GM23338 (cell line): ENCODE measurements around the gene RNF4. TPM values are rescaled to one million over a fixed set of nuclear protein-coding genes. Genes with fewer than 3 reads are reported as not detected.

Experiments used
- ATAC-seq: fragments of 200-7000 bp; cut with Tn5 transposase; 3 replicates; pipeline ENCODE4 v1.9.1; 2020
- DNase-seq: peaks from one replicate; pipeline ENCODE4 v3.0.0-alpha.2; 2015; ENCODE audit warnings: low spot score
- H2AFZ ChIP-seq: fragments of 200-600 bp; sonication (generic); 2 replicates; pipeline ENCODE4 v1.8.0; 2016; ENCODE audit warnings: antibody characterized with exemption, mild to moderate bottlenecking, moderate library complexity
- H3F3A ChIP-seq: fragments of 200-600 bp; sonication (generic); replicated peaks from 2 replicates; pipeline ENCODE4 v1.8.0; 2017; ENCODE audit warnings: antibody characterized with exemption, mixed run types, low read depth
- H3K27ac ChIP-seq: fragments of 200-600 bp; sonication (generic); 2 replicates; pipeline ENCODE4 v1.6.1; 2016; ENCODE audit warnings: low read depth
- H3K27me3 ChIP-seq: fragments of 200-600 bp; sonication (generic); 2 replicates; pipeline ENCODE4 v1.8.0; 2016; ENCODE audit warnings: mild to moderate bottlenecking, mixed run types, moderate library complexity; ENCODE audit not compliant: insufficient read depth
- H3K36me3 ChIP-seq: fragments of 200-600 bp; sonication (generic); 2 replicates; pipeline ENCODE4 v1.8.0; 2016; ENCODE audit warnings: mild to moderate bottlenecking; ENCODE audit not compliant: insufficient read depth
- H3K4me1 ChIP-seq: fragments of 200-600 bp; sonication (generic); 2 replicates; pipeline ENCODE4 v1.8.0; 2016; ENCODE audit warnings: mild to moderate bottlenecking, moderate library complexity; ENCODE audit not compliant: insufficient read depth
- H3K4me2 ChIP-seq: fragments of 200-600 bp; sonication (generic); 2 replicates; pipeline ENCODE4 v1.7.1; 2017; ENCODE audit warnings: mixed run types
- H3K4me3 ChIP-seq: fragments of 200-600 bp; sonication (generic); 2 replicates; pipeline ENCODE4 v1.6.1; 2016; ENCODE audit warnings: mixed run types
- H3K79me2 ChIP-seq: fragments of 200-600 bp; sonication (generic); replicated peaks from 2 replicates; pipeline ENCODE4 v1.8.0; 2017; ENCODE audit warnings: mild to moderate bottlenecking; ENCODE audit not compliant: insufficient read depth
- H3K9me2 ChIP-seq: fragments of 200-600 bp; sonication (generic); 2 replicates; pipeline ENCODE4 v1.8.0; 2017; ENCODE audit not compliant: insufficient read depth
- H4K20me1 ChIP-seq: fragments of 200-600 bp; sonication (generic); replicated peaks from 2 replicates; pipeline ENCODE4 v1.8.0; 2017; ENCODE audit warnings: mild to moderate bottlenecking; ENCODE audit not compliant: insufficient read depth
- H3K27ac Mint-ChIP-seq: 2 replicates; pipeline ENCODE4 v1.8.0; 2020; ENCODE audit warnings: inconsistent platforms, mild to moderate bottlenecking, moderate library complexity, mixed read lengths
- H3K27me3 Mint-ChIP-seq: 3 replicates; pipeline ENCODE4 v1.8.0; 2022; ENCODE audit warnings: low read depth, mild to moderate bottlenecking, moderate library complexity, mixed read lengths, inconsistent platforms; ENCODE audit not compliant: insufficient read depth, poor library complexity
- H3K36me3 Mint-ChIP-seq: 3 replicates; pipeline ENCODE4 v1.8.0; 2021; ENCODE audit warnings: low read depth, mild to moderate bottlenecking, inconsistent platforms, moderate library complexity, mixed read lengths
- H3K4me1 Mint-ChIP-seq: 3 replicates; pipeline ENCODE4 v1.8.0; 2020; ENCODE audit warnings: mild to moderate bottlenecking, inconsistent platforms, mixed read lengths
- H3K4me3 Mint-ChIP-seq: 3 replicates; pipeline ENCODE4 v1.8.0; 2021; ENCODE audit warnings: moderate library complexity, mild to moderate bottlenecking, inconsistent platforms, mixed read lengths
- H3K9me3 Mint-ChIP-seq: 3 replicates; pipeline ENCODE4 v1.8.0; 2020; ENCODE audit warnings: moderate library complexity, mild to moderate bottlenecking, inconsistent platforms, mixed read lengths
- CREB1 ChIP-seq: fragments of 250-450 bp; sonication (Bioruptor Pico); IDR thresholded peaks from 2 replicates; pipeline ENCODE4 v1.5.0; 2020; ENCODE audit warnings: low read depth, mild to moderate bottlenecking, moderate library complexity
- EZH2 ChIP-seq: fragments of 200-600 bp; sonication (generic); IDR thresholded peaks from one replicate; pipeline ENCODE4 v1.8.0; 2017; ENCODE audit warnings: antibody characterized with exemption, mild to moderate bottlenecking, low read depth; ENCODE audit not compliant: unreplicated experiment
- EZH2phosphoT487 ChIP-seq: fragments of 200-600 bp; sonication (generic); IDR thresholded peaks from one replicate; pipeline ENCODE4 v1.8.1; 2018; ENCODE audit warnings: antibody characterized with exemption; ENCODE audit not compliant: unreplicated experiment
- JUNB ChIP-seq: IDR thresholded peaks from one replicate; pipeline ENCODE4 v1.6.1; 2016; ENCODE audit warnings: antibody characterized with exemption; ENCODE audit not compliant: unreplicated experiment
- POLR2AphosphoS5 ChIP-seq: IDR thresholded peaks from 2 replicates; pipeline ENCODE4 v1.6.1; 2016; ENCODE audit warnings: antibody characterized with exemption, low read depth
- REST ChIP-seq: IDR thresholded peaks from one replicate; pipeline ENCODE4 v1.6.1; 2018; ENCODE audit warnings: antibody characterized with exemption; ENCODE audit not compliant: unreplicated experiment
- STAT1 ChIP-seq: IDR thresholded peaks from one replicate; pipeline ENCODE4 v1.6.1; 2016; ENCODE audit warnings: antibody characterized with exemption; ENCODE audit not compliant: unreplicated experiment
- ZNF462 ChIP-seq: fragments of 250-450 bp; sonication (Bioruptor Pico); IDR thresholded peaks from 2 replicates; pipeline ENCODE4 v1.5.0; 2020; ENCODE audit warnings: mild to moderate bottlenecking, moderate library complexity
- polyA plus RNA-seq: library from polyadenylated mRNA; unstranded; fragments of >200 nt; fragmentation: Nextera tagmentation; extraction: Ambion mirVana; gene quantifications from 2 replicates; pipeline ENCODE4 v1.2.1, GENCODE V29; 2016
- total RNA-seq: library from RNA; depleted of rRNA; stranded (reverse); fragments of >200 nt; shearing (Covaris generic); gene quantifications from 2 replicates; pipeline ENCODE4 v1.2.3, GENCODE V29; 2014
- TF ChIP-seq, protein P1 (sequence below), 2 experiments: fragments of 200-600 bp in 1 of 2; sonication (generic) in 1 of 2; conservative IDR thresholded peaks; 2 replicates each; pipeline versions ENCODE4 v1.5.1 to v1.6.1; 2016 to 2017; ENCODE audit warnings: antibody characterized with exemption in 2 of 2, low read depth in 2 of 2, mild to moderate bottlenecking in 2 of 2, moderate library complexity in 1 of 2
- TF ChIP-seq, protein P2 (sequence below): IDR thresholded peaks from 2 replicates; pipeline ENCODE4 v1.6.1; 2016; ENCODE audit warnings: antibody characterized with exemption

RNF4 gene
- total and polyA plus RNA-seq, 2 experiments from 2014 or later, result 47.7 to 77.2 TPM

DNA sequence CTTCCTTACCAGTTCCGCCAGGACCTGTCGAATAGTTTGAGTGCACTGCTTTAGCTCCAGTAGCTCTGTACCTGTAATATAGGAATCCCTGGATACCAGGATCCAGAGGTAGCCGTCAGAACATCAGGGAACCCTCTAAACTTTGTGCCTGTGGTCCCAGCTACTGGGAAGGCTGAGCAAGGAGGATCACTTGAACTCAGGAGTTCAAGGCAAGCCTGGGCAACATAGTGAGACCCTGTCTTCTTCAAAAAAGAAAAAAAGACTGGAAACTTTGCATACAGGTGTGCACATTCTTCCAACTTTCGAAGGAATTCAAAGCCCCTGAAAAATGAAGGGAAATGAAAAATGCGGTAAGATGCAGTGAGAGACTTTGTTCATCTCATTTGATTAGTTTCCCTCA is 34.9 kb downstream of the RNF4 start (continued):
- no peak for TF ChIP-seq EZH2
- TF ChIP-seq, protein P1, sequence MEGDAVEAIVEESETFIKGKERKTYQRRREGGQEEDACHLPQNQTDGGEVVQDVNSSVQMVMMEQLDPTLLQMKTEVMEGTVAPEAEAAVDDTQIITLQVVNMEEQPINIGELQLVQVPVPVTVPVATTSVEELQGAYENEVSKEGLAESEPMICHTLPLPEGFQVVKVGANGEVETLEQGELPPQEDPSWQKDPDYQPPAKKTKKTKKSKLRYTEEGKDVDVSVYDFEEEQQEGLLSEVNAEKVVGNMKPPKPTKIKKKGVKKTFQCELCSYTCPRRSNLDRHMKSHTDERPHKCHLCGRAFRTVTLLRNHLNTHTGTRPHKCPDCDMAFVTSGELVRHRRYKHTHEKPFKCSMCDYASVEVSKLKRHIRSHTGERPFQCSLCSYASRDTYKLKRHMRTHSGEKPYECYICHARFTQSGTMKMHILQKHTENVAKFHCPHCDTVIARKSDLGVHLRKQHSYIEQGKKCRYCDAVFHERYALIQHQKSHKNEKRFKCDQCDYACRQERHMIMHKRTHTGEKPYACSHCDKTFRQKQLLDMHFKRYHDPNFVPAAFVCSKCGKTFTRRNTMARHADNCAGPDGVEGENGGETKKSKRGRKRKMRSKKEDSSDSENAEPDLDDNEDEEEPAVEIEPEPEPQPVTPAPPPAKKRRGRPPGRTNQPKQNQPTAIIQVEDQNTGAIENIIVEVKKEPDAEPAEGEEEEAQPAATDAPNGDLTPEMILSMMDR (conservative IDR thresholded peaks at IDR 0.05; ENCODE audit: low read depth in 2 of 2), result no peak

- H3K4me3 Mint-ChIP-seq, result no peak overlapping the region
- no peak overlapping the region for H2AFZ ChIP-seq
- DNase-seq, result no peak
- no peaks in the 10 kb centered on the region for H3K9me2 ChIP-seq
- H3K27ac Mint-ChIP-seq, result no peak overlapping the region
- H3K4me1 ChIP-seq, result no peaks in the 10 kb centered on the region
- H3K79me2 ChIP-seq, result peaks cover 58% of the 10 kb centered on the region
- no peaks in the 10 kb centered on the region for H3K27me3 ChIP-seq
- peaks cover 71% of the 10 kb centered on the region for H3K36me3 Mint-ChIP-seq
- no peaks in the 10 kb centered on the region for H3K9me3 Mint-ChIP-seq
- H3K27me3 Mint-ChIP-seq, result peaks cover 2% of the 10 kb centered on the region
- no peak overlapping the region for H3K4me3 ChIP-seq
- H3K36me3 ChIP-seq, result peaks cover 33% of the 10 kb centered on the region
- H3K27ac ChIP-seq, result peak overlapping the region; percentile 19; the same call in 1 of the 2 replicates
- peaks cover 4% of the 10 kb centered on the region; the same call in 1 of the 2 replicates for H3F3A ChIP-seq
- no peaks in the 10 kb centered on the region for H3K4me1 Mint-ChIP-seq
- no peak for ATAC-seq
- no peak overlapping the region for H3K4me2 ChIP-seq
- peaks cover 25% of the 10 kb centered on the region for H4K20me1 ChIP-seq
- no peak for TF ChIP-seq STAT1
- TF ChIP-seq, protein P2, sequence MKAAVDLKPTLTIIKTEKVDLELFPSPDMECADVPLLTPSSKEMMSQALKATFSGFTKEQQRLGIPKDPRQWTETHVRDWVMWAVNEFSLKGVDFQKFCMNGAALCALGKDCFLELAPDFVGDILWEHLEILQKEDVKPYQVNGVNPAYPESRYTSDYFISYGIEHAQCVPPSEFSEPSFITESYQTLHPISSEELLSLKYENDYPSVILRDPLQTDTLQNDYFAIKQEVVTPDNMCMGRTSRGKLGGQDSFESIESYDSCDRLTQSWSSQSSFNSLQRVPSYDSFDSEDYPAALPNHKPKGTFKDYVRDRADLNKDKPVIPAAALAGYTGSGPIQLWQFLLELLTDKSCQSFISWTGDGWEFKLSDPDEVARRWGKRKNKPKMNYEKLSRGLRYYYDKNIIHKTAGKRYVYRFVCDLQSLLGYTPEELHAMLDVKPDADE, result no peak
- TF ChIP-seq POLR2AphosphoS5, result no peak
- TF ChIP-seq ZNF462, result no peak
- TF ChIP-seq EZH2, result no peak
- no peak for TF ChIP-seq JUNB
- no peak for TF ChIP-seq CREB1 (CRISPR knock-in tag)
- TF ChIP-seq, protein P1 (conservative IDR thresholded peaks at IDR 0.05; ENCODE audit: low read depth in 2 of 2), result no peak
- no peak for TF ChIP-seq REST
- TF ChIP-seq EZH2phosphoT487, result no peak
Measured at GRCh38 chr4:2507259-2507658, 38.4 kb downstream of the RNF4 start.
